HepG2 (cell line): ENCODE results near the gene BDKRB1. TPM values are rescaled to one million over a fixed set of nuclear protein-coding genes. Genes with fewer than 3 reads are reported as not detected.

ENCODE experiments used
- ATAC-seq: fragments of 200-7000 bp; cut with Tn5 transposase; 3 replicates; pipeline ENCODE4 v1.9.1; 2020; ENCODE audit warnings: mild to moderate bottlenecking, moderate library complexity
- BruUV-seq: library from RNA; stranded (reverse); fragments of 400-500 nt; replicated peaks from 2 replicates; lab custom pipeline; 2021; lab: Mats Ljungman, UMichigan
- CTCF ChIA-PET: fragments of 300-600 bp; formaldehyde crosslinking; extraction: SDS; loops from one replicate; lab custom pipeline; 2021; ENCODE audit warnings: low total read pairs, inconsistent platforms, low intra/inter-chr PET ratio; lab: Yijun Ruan, JAX
- POLR2A ChIA-PET: fragments of 350-600 bp; sonication (Branson Sonifier 250); formaldehyde crosslinking; loops from one replicate; lab custom pipeline; 2020; ENCODE audit warnings: antibody characterized with exemption, inconsistent platforms; lab: Yijun Ruan, JAX
- DNase-seq: peaks from one replicate; pipeline ENCODE4 v3.0.0-alpha.2; 2015; ENCODE audit warnings: low spot score
- FAIRE-seq: peaks from 3 replicates; lab custom pipeline; 2011; peaks lifted over from hg19 to GRCh38; lab: Jason Lieb, UNC
- H2AFZ ChIP-seq: one replicate; pipeline ENCODE4 v1.6.1; 2011; ENCODE audit warnings: low read length, inconsistent platforms
- H3K27ac ChIP-seq: fragments of 300-600 bp; 3 replicates; pipeline ENCODE4 v1.8.0; 2011; ENCODE audit warnings: mixed run types, mild to moderate bottlenecking, mixed read lengths, low read length, inconsistent platforms; ENCODE audit not compliant: insufficient read depth; ENCODE audit errors: extremely low read length
- H3K27me3 ChIP-seq, 2 experiments: fragments of 200-600 bp in 1 of 2; 2 replicates in 1 of 2; 3 replicates in 1 of 2; pipeline versions ENCODE4 v1.6.0 to v1.8.0; 2011; ENCODE audit warnings: low read length in 2 of 2, mild to moderate bottlenecking in 2 of 2, moderate library complexity in 2 of 2, inconsistent platforms in 1 of 2; ENCODE audit not compliant: insufficient read depth in 2 of 2, control insufficient read depth in 1 of 2
- H3K36me3 ChIP-seq, 2 experiments: fragments of 200-600 bp in 1 of 2; replicated peaks in 1 of 2; 2 replicates in 1 of 2; 3 replicates in 1 of 2; pipeline versions ENCODE4 v1.5.1 to v1.8.0; 2011; ENCODE audit warnings: low read length in 2 of 2, inconsistent platforms in 1 of 2; ENCODE audit not compliant: insufficient read depth in 2 of 2, control insufficient read depth in 1 of 2
- H3K4me1 ChIP-seq: 2 replicates; pipeline ENCODE4 v1.5.1; 2012; ENCODE audit warnings: low read length, inconsistent platforms; ENCODE audit not compliant: insufficient read depth
- H3K4me2 ChIP-seq: 2 replicates; pipeline ENCODE4 v1.6.0; 2011; ENCODE audit warnings: low read depth, low read length, inconsistent platforms
- H3K4me3 ChIP-seq, 3 experiments: fragments of 200-600 bp in 1 of 3; sonication (generic), shearing (Covaris generic) in 1 of 3; replicated peaks in 1 of 3; 2 replicates each; pipeline ENCODE4 v1.5.1; 2011 to 2016; ENCODE audit warnings: low read length in 3 of 3, inconsistent platforms in 2 of 3, low read depth in 2 of 3, mild to moderate bottlenecking in 2 of 3, control low read depth in 1 of 3, mixed read lengths in 1 of 3; ENCODE audit not compliant: insufficient read depth in 1 of 3
- H3K79me2 ChIP-seq: one replicate; pipeline ENCODE4 v1.6.1; 2011; ENCODE audit warnings: low read length, inconsistent platforms; ENCODE audit not compliant: insufficient read depth
- H3K9ac ChIP-seq: 2 replicates; pipeline ENCODE4 v1.6.0; 2011; ENCODE audit warnings: mild to moderate bottlenecking, low read depth, low read length, inconsistent platforms; ENCODE audit not compliant: insufficient read depth
- H3K9me3 ChIP-seq: 2 replicates; pipeline ENCODE4 v1.5.1; 2012; ENCODE audit warnings: mild to moderate bottlenecking, low read length
- H4K20me1 ChIP-seq: 2 replicates; pipeline ENCODE4 v1.6.0; 2011; ENCODE audit warnings: inconsistent platforms, mild to moderate bottlenecking, low read length, moderate library complexity; ENCODE audit not compliant: insufficient read depth
- DR1 ChIP-seq: sonication (generic); formaldehyde crosslinking; IDR thresholded peaks from 2 replicates; pipeline ENCODE4 v1.8.0; 2021; ENCODE audit warnings: mild to moderate bottlenecking, missing genetic modification reagents, inconsistent platforms
- IRX3 ChIP-seq: sonication (generic); formaldehyde crosslinking; IDR thresholded peaks from 2 replicates; pipeline ENCODE4 v1.8.1; 2023; ENCODE audit warnings: mild to moderate bottlenecking, low read depth, missing genetic modification reagents, borderline replicate concordance
- NFE2 ChIP-seq: sonication (generic); formaldehyde crosslinking; IDR thresholded peaks from 2 replicates; pipeline ENCODE4 v1.4.0; 2020; ENCODE audit warnings: missing genetic modification reagents
- PCBP1 ChIP-seq: fragments of 200-400 bp; formaldehyde crosslinking; IDR thresholded peaks from 2 replicates; pipeline ENCODE4 v1.6.1; 2017; ENCODE audit warnings: mild to moderate bottlenecking, low read depth, low read length, borderline replicate concordance
- PRMT3 ChIP-seq: sonication (generic); formaldehyde crosslinking; IDR thresholded peaks from 2 replicates; pipeline ENCODE4 v1.8.1; 2022; ENCODE audit warnings: low read depth, mild to moderate bottlenecking, moderate library complexity, missing genetic modification reagents, borderline replicate concordance
- TFAP4 ChIP-seq: sonication (generic); IDR thresholded peaks from 2 replicates; pipeline ENCODE4 v1.6.1; 2016; ENCODE audit warnings: low read depth, borderline replicate concordance
- THAP9 ChIP-seq: sonication (generic); formaldehyde crosslinking; IDR thresholded peaks from 2 replicates; pipeline ENCODE4; 2020; ENCODE audit warnings: missing genetic modification reagents, mild to moderate bottlenecking, borderline replicate concordance
- ZFP36L1 ChIP-seq: sonication (generic); formaldehyde crosslinking; IDR thresholded peaks from 2 replicates; pipeline ENCODE4 v1.8.0; 2022; ENCODE audit warnings: mild to moderate bottlenecking, missing genetic modification reagents, moderate library complexity
- ZFP36L2 ChIP-seq: sonication (generic); formaldehyde crosslinking; IDR thresholded peaks from 2 replicates; pipeline ENCODE4 v1.4.0; 2020; ENCODE audit warnings: missing genetic modification reagents
- ZNF260 ChIP-seq: sonication (generic); formaldehyde crosslinking; IDR thresholded peaks from 2 replicates; pipeline ENCODE4 v1.4.0; 2020; ENCODE audit warnings: missing genetic modification reagents, low read depth, mild to moderate bottlenecking, borderline replicate concordance
- ZNF331 ChIP-seq: sonication (generic); formaldehyde crosslinking; IDR thresholded peaks from 2 replicates; pipeline ENCODE4 v1.4.0; 2020; ENCODE audit warnings: missing genetic modification reagents
- ZNF335 ChIP-seq: sonication (generic); formaldehyde crosslinking; IDR thresholded peaks from 2 replicates; pipeline ENCODE4 v1.4.0; 2020; ENCODE audit warnings: missing genetic modification reagents
- ZNF546 ChIP-seq: sonication (generic); formaldehyde crosslinking; conservative IDR thresholded peaks from 2 replicates; pipeline ENCODE4 v1.8.1; 2023; ENCODE audit warnings: mild to moderate bottlenecking, missing genetic modification reagents
- ZNF576 ChIP-seq: sonication (generic); formaldehyde crosslinking; IDR thresholded peaks from 2 replicates; pipeline ENCODE4 v1.4.0; 2020; ENCODE audit warnings: mild to moderate bottlenecking, missing genetic modification reagents
- ZNF605 ChIP-seq: sonication (generic); formaldehyde crosslinking; IDR thresholded peaks from 2 replicates; pipeline ENCODE4 v1.8.0; 2022; ENCODE audit warnings: mild to moderate bottlenecking, missing genetic modification reagents
- ZNF749 ChIP-seq: sonication (generic); formaldehyde crosslinking; IDR thresholded peaks from 2 replicates; pipeline ENCODE4 v1.8.0; 2022; ENCODE audit warnings: mild to moderate bottlenecking, missing genetic modification reagents, moderate library complexity, borderline replicate concordance
- WGBS: methylation state at CpG from one replicate; pipeline ENCODE4 v1.1.6; 2017; ENCODE audit warnings: low lambda C conversion rate; 5-methylcytosine and 5-hydroxymethylcytosine counted together
- in situ Hi-C: cut with HindIII; loops from 2 replicates; pipeline ENCODE4 v1.10.0; 2017; ENCODE audit warnings: low pct_unique_long_range_greater_than_20kb; ENCODE audit not compliant: extremely low pct_ligation_motif_present
- intact Hi-C: fragments of 100-400 bp; cut with micrococcal nuclease; formaldehyde crosslinking; loops from one replicate; pipeline ENCODE4 v1.10.0; 2022; ENCODE audit not compliant: unreplicated experiment
- polyA plus RNA-seq, 8 experiments: library from polyadenylated mRNA; depleted of rRNA in 3 of 8; stranded (reverse) in 7 of 8; unstranded in 1 of 8; fragments of >200 nt; fragmentation: Illumina TruSeq in 4 of 8; extraction: Trizol in 4 of 8; gene quantifications; 2 replicates each; pipeline versions ENCODE4 v1.2.1 to v1.2.3, GENCODE V29; 2011 to 2016; ENCODE audit warnings: low read depth in 4 of 8, missing spikeins in 1 of 8, mixed read lengths in 1 of 8; ENCODE audit not compliant: insufficient read depth in 1 of 8
- total RNA-seq, 5 experiments: library from RNA; depleted of rRNA; stranded (reverse); fragments of >200 nt; fragmentation: Illumina TruSeq; extraction: Trizol; gene quantifications; 2 replicates each; pipeline ENCODE4 v1.2.3, GENCODE V29; 2016; ENCODE audit warnings: low read depth in 1 of 5
- TF ChIP-seq, protein P1 (sequence below): sonication (generic); formaldehyde crosslinking; IDR thresholded peaks from 2 replicates; pipeline ENCODE4 v1.4.0; 2020; ENCODE audit warnings: mild to moderate bottlenecking, low read depth, missing genetic modification reagents

BDKRB1 gene
- total and polyA plus RNA-seq, 2 of the 13 experiments (the other 11 are each of a cell fraction or from before 2014, with no cell fraction given), result 0.05 TPM; not detected in 1

DNA sequence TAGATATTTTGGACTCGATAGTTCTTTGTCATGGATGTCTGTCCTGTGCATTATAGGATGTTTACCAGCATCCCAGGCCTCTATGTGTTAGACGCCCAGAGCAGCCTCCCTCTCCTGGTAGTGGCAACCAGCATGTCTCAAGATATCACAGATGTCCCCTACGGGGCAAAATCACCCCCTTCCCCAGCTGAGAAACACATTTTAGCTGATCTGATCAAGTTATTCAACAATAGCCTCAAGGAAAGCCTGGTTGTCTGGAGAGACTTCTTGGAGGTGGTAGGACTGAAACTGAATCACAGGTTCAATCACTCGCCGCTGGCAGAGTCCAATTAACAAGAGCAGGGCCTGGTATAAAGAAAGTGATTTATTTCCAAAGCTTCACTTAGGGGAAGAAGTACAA lies 17.6 kb downstream of the BDKRB1 start:
- no peaks in the 10 kb centered on the region for H3K79me2 ChIP-seq
- H3K27ac ChIP-seq, result no peak overlapping the region
- no peaks in the 10 kb centered on the region for H4K20me1 ChIP-seq
- H3K4me1 ChIP-seq, result peaks cover 14% of the 10 kb centered on the region
- TF ChIP-seq ZNF749 (no peak), ZNF260 (CRISPR knock-in tag) (no peak), THAP9 (no peak), PRMT3 (CRISPR knock-in tag) (no peak), TFAP4 (no peak), IRX3 (no peak), ZNF576 (CRISPR knock-in tag) (no peak), ZFP36L1 (no peak), ZNF331 (CRISPR knock-in tag) (no peak), ZNF335 (CRISPR knock-in tag) (no peak), DR1 (CRISPR knock-in tag) (no peak), PCBP1 (no peak), ZNF546 (CRISPR knock-in tag) (no peak), ZFP36L2 (CRISPR knock-in tag) (no peak), NFE2 (CRISPR knock-in tag) (no peak), ZNF605 (no peak)
- TF ChIP-seq, protein P1, sequence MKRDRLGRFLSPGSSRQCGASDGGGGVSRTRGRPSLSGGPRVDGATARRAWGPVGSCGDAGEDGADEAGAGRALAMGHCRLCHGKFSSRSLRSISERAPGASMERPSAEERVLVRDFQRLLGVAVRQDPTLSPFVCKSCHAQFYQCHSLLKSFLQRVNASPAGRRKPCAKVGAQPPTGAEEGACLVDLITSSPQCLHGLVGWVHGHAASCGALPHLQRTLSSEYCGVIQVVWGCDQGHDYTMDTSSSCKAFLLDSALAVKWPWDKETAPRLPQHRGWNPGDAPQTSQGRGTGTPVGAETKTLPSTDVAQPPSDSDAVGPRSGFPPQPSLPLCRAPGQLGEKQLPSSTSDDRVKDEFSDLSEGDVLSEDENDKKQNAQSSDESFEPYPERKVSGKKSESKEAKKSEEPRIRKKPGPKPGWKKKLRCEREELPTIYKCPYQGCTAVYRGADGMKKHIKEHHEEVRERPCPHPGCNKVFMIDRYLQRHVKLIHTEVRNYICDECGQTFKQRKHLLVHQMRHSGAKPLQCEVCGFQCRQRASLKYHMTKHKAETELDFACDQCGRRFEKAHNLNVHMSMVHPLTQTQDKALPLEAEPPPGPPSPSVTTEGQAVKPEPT (CRISPR knock-in tag), result no peak
- TF ChIP-seq, all 625 proteins: peak for 0
- no TSS peak for BruUV-seq
- ATAC-seq (no peak), DNase-seq (no peak), FAIRE-seq (no peak)
- WGBS, result 35% methylated on average over 5 of the region's 5 CpGs
- peaks cover 0 to 6% of the 10 kb centered on the region in 2 experiments; a peak in 1 of 5 replicates for H3K27me3 ChIP-seq
- in situ Hi-C loops, result no loop called here
- no peak overlapping the region for H3K9ac ChIP-seq
- ChIA-PET POLR2A (no interaction called here), CTCF (interaction anchor here (1.2 to 5.0 kb wide), 2 partner anchors 173 to 174 kb away, joined by 8 to 93 read pairs; no protein-coding TSS in a partner anchor)
- no peak overlapping the region for H3K4me2 ChIP-seq
- H3K36me3 ChIP-seq, result no peaks in the 10 kb centered on the region
- H3K4me3 ChIP-seq, result no peak overlapping the region
- H2AFZ ChIP-seq, result no peak overlapping the region
- H3K9me3 ChIP-seq, result peaks cover 11% of the 10 kb centered on the region; the same call in 1 of the 2 replicates
- intact Hi-C loops, result no loop called here
